Esophagus muscularis mucosa (tissue), 4 donors: ENCODE results near the gene SNAP29. TPM values are rescaled to one million over a fixed set of nuclear protein-coding genes. Genes with fewer than 3 reads are reported as not detected.
"Not testable (repeated sequence)": the region's sequence is repeated elsewhere in the genome, so short reads cannot be mapped to it uniquely, and the experiment has no call there.

ENCODE experiments used
- DNase-seq: peaks from one replicate; pipeline ENCODE4 v3.0.0-alpha.2; 2017; ENCODE audit errors: extremely low spot score
- H3K27ac ChIP-seq, 4 donors: fragments of 200-600 bp; sonication (generic); replicated peaks in 1 of 4; 1 replicate in 3 of 4; 2 replicates in 1 of 4; pipeline ENCODE4 v1.5.1; 2016 to 2019; ENCODE audit warnings: mild to moderate bottlenecking in 1 of 4
- H3K27me3 ChIP-seq, 4 donors: fragments of 200-600 bp; sonication (generic); one replicate each; pipeline versions ENCODE4 v1.5.1 to v1.6.0; 2016 to 2019
- H3K36me3 ChIP-seq, 4 donors: fragments of 200-600 bp; sonication (generic); one replicate each; pipeline ENCODE4 v1.5.1; 2016 to 2019
- H3K4me1 ChIP-seq, 4 donors: fragments of 200-600 bp; sonication (generic); one replicate each; pipeline ENCODE4 v1.5.1; 2016 to 2019
- H3K4me3 ChIP-seq, 4 donors: fragments of 200-600 bp; sonication (generic); 1 replicate in 2 of 4; 2 replicates in 2 of 4; pipeline ENCODE4 v1.5.1; 2016 to 2019; ENCODE audit warnings: mild to moderate bottlenecking in 4 of 4, moderate library complexity in 1 of 4
- H3K9me3 ChIP-seq, 4 donors: fragments of 200-600 bp; sonication (generic); 1 replicate in 3 of 4; 2 replicates in 1 of 4; pipeline ENCODE4 v1.5.1; 2016 to 2019
- CTCF ChIP-seq, 3 experiments: fragments of 200-600 bp in 2 of 3; fragments of 450-650 bp in 1 of 3; sonication (generic) in 2 of 3; IDR thresholded peaks; one replicate each; pipeline ENCODE4 v1.5.1; 2017 to 2019; ENCODE audit warnings: antibody characterized with exemption in 3 of 3, mild to moderate bottlenecking in 2 of 3, moderate library complexity in 1 of 3
- EP300 ChIP-seq: sonication (generic); formaldehyde crosslinking; IDR thresholded peaks from one replicate; pipeline ENCODE4 v1.6.1; 2017; ENCODE audit warnings: antibody characterized with exemption
- POLR2A ChIP-seq: fragments of 450-650 bp; IDR thresholded peaks from one replicate; pipeline ENCODE4 v1.6.1; 2017; ENCODE audit warnings: antibody characterized with exemption, moderate library complexity, mild to moderate bottlenecking, low read depth
- POLR2AphosphoS5 ChIP-seq, 2 donors: sonication (generic); formaldehyde crosslinking; IDR thresholded peaks; one replicate each; pipeline ENCODE4 v1.6.1; 2017; ENCODE audit warnings: antibody characterized with exemption in 2 of 2
- WGBS: methylation state at CpG from one replicate; pipeline ENCODE4 v1.1.5; 2018; 5-methylcytosine and 5-hydroxymethylcytosine counted together
- intact Hi-C: fragments of 100-400 bp; cut with DNase I; formaldehyde crosslinking; loops from one replicate; pipeline ENCODE4 v1.15.1; 2023
- total RNA-seq, 4 donors: library from RNA; depleted of rRNA; stranded (reverse); fragments of >200 nt; gene quantifications; one replicate each; pipeline versions ENCODE4 v1.1.0 to v1.2.1, GENCODE V29; 2016

The SNAP29 gene
- total RNA-seq, 4 donors from 2014 or later = 21.2 to 33.6 (median 26.4) TPM

DNA sequence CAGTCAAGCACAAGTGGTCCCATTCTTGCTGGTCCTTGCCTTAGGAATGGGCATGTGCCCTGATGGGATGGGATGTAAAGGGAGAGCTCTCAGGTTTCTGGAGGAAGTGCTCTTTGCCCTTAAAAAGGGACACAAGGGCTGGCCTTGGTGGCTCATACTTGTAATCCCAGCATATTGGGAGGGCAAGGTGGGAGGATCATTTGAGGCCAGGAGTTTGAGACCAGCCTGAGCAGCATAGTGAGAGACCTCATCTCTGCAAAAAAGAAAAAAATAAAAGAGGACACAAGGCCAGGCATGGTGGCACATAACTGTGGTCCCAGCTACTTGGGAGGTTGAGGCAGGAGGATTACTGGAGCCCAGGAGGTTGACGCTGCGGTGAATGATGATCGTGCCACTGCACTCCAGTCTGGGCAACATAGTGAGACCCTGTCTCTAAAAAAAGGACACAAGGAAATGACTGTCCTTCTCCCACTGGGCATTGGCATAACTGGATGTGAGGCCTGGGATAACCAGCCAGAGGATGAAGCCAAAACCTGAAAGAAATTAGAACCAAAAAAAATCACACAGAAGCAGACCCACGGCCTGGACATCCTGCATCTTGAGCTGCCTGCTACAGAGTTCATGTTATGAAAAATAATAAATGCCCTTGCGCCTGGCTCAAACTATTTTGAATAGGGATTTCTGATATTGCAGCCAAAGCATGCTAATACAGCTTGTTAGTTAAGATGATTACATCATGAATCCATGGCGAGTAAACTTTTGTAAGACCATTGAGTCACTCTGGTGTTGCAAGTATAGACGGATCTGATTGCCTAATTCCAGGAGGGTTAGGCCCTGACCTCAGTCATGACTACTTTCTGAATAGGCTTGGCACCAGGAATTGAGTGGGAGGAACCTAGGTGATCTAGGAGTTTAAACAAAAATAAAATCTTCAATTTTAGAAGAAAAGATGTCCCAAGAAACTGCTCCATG is 45.5 kb downstream of the SNAP29 start:
- 85% methylated on average over 7 of the region's 7 CpGs for WGBS
- H3K4me3 ChIP-seq = no peak overlapping the region
- intact Hi-C loops = no loop called here
- H3K27me3 ChIP-seq = no peaks in the 10 kb centered on the region
- no peak for DNase-seq
- H3K27ac ChIP-seq = no peak overlapping the region
- H3K4me1 ChIP-seq = no peaks in the 10 kb centered on the region
- H3K36me3 ChIP-seq = no peaks in the 10 kb centered on the region
- H3K9me3 ChIP-seq = no peaks in the 10 kb centered on the region
- TF ChIP-seq POLR2A (no peak), POLR2AphosphoS5 (IDR thresholded peaks at IDR 0.05) (peak; percentile 7 to 71)

DNA sequence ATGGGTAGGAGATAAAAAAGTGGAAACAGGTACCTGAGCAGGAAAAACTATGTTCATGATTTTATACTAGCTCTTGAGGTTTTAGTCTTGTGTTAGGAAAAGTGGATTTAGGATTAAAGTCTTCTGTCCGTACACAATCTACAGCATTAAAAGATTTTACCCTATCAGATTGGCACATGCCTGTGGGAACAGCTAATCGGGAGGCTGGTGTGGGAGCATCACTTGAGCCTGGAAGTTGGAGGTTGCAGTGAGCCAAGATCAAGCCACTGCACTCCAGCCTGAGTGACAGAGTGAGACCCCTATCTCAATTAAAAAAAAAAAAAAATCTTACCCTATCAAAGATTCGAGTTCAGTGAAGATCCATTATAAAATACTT is 46.2 kb downstream of the SNAP29 start:
- 88% methylated on average over 3 of the region's 3 CpGs for WGBS
- Histone ChIP-seq H3K36me3 (no peaks in the 10 kb centered on the region), H3K4me3 (no peak overlapping the region), H3K4me1 (no peaks in the 10 kb centered on the region), H3K27me3 (no peaks in the 10 kb centered on the region), H3K27ac (no peak overlapping the region), H3K9me3 (no peaks in the 10 kb centered on the region)
- no peak for DNase-seq
- TF ChIP-seq POLR2AphosphoS5 (IDR thresholded peaks at IDR 0.05) (no peak), CTCF (IDR thresholded peaks at IDR 0.05) (no peak), EP300 (no peak), POLR2A (no peak)
- intact Hi-C loops = no loop called here

GRCh38 chr22:20905415-20906386 is 46.9 kb downstream of the SNAP29 start:
- Histone ChIP-seq H3K4me1 (no peaks in the 10 kb centered on the region), H3K27ac (no peak overlapping the region), H3K4me3 (no peak overlapping the region), H3K27me3 (no peaks in the 10 kb centered on the region), H3K9me3 (no peaks in the 10 kb centered on the region), H3K36me3 (no peaks in the 10 kb centered on the region)
- DNase-seq = no peak
- intact Hi-C loops = no loop called here
- WGBS = 57% methylated on average over 4 of the region's 4 CpGs
- TF ChIP-seq POLR2A (no peak), CTCF (IDR thresholded peaks at IDR 0.05) (no peak), EP300 (no peak), POLR2AphosphoS5 (IDR thresholded peaks at IDR 0.05) (no peak)

- no peak overlapping the region for H3K27ac ChIP-seq
- no peaks in the 10 kb centered on the region for H3K9me3 ChIP-seq
- 84% methylated on average over 3 of the region's 3 CpGs for WGBS
- H3K27me3 ChIP-seq = no peaks in the 10 kb centered on the region
- intact Hi-C loops = no loop called here
- H3K4me3 ChIP-seq = no peak overlapping the region
- no peaks in the 10 kb centered on the region for H3K4me1 ChIP-seq
- DNase-seq = no peak
- no peaks in the 10 kb centered on the region for H3K36me3 ChIP-seq
- TF ChIP-seq EP300 (no peak), POLR2A (no peak), CTCF (IDR thresholded peaks at IDR 0.05) (no peak), POLR2AphosphoS5 (IDR thresholded peaks at IDR 0.05) (no peak)
Observed at GRCh38 chr22:20906387-20906767, 47.6 kb downstream of the SNAP29 start.

GRCh38 chr22:20908717-20909116 is 49.9 kb downstream of the SNAP29 start:
- H3K27me3 ChIP-seq, H3K9me3 ChIP-seq, H3K4me1 ChIP-seq, H3K27ac ChIP-seq, intact Hi-C loops, H3K4me3 ChIP-seq, DNase-seq, H3K36me3 ChIP-seq: not testable (repeated sequence)
- 94% methylated on average over 5 of the region's 5 CpGs for WGBS
